Measurements from ENCODE around the gene POLR2J2. TPM values are rescaled to one million over a fixed set of nuclear protein-coding genes. Genes with fewer than 3 reads are reported as not detected.
A peak's percentile ranks its signal among the peaks of the same experiment; 100 is the strongest.
"Not testable (repeated sequence)": the region's sequence is repeated elsewhere in the genome, so short reads cannot be mapped to it uniquely, and the experiment has no call there.

The POLR2J2 gene
- total RNA-seq, 2 experiments from 2014 or later, result 4.5 to 5.0 TPM

DNA sequence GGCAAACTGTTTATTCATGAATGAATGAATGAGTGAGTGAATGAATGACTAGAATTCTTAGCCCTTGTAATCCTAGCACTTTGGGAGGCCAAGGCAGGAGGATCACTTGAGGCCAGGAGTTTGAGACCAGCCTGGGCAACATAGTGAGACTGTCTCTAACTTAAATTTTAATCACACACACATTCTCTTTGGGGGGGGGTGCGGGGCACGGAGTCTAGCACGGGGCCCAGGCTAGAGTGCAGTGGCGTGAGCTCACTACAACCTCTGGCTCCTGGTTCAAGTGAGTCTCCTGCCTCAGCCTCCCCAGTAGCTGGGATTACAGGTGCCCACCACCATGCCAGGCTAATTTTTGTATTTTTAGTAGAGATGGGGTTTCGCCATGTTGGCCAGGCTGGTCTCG lies 19.1 kb upstream of the POLR2J2 start:
- DNase-seq; H3K27me3 Mint-ChIP-seq; H3K36me3 Mint-ChIP-seq; H3K27ac Mint-ChIP-seq; H3K4me1 Mint-ChIP-seq (ENCODE audit: low read depth); POLR2A ChIA-PET; H3K9me3 Mint-ChIP-seq; intact Hi-C loops (cut with micrococcal nuclease); H3K4me3 Mint-ChIP-seq; CTCF ChIA-PET: not testable (repeated sequence)

DNA sequence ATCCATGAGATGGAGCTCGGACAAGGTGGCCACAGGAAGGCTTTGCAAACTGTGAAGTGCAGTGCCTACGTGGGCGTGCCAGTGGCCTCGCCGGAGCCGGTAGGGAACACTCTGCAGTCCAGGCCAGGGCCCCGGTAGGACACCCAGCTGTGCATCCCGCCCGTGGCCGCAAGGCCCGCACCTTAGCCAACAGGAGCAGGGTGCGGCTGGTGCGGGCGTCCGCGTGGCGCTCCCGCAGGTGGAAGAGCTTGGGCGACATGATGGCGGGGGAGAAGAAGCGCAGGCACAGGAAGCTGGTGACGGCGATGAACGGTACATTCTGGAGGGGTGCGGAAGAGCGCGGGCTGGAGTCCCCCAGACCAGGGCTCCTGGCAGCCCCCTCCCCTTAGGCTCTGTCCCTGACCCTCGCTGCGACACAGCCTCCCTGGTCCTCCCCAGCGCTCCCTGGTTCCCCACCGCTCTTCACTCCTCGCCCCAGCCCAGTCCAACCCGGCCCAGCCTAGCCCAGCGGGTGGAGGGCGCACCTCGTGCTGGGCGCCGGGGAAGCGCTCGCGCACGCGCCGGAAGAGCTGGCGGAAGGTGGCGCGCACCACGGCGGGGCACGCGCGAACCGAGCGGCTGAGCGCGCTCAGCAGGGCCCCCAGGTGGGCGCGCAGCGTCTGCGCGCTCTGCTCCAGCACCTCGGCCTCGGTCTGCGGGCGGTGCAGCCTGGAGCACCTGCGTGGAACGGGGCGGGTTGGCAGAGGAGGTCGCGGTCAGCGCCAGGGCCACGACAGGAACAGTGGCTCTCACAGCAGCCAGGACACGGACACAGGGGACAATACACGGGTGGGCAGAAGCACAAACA lies 18.2 kb upstream of the POLR2J2 start:
- H3K36me3 Mint-ChIP-seq; H3K4me1 Mint-ChIP-seq (ENCODE audit: low read depth); H3K9me3 Mint-ChIP-seq; H3K27me3 Mint-ChIP-seq; H3K4me3 Mint-ChIP-seq; POLR2A ChIA-PET; intact Hi-C loops (cut with micrococcal nuclease); CTCF ChIA-PET; H3K27ac Mint-ChIP-seq; DNase-seq: not testable (repeated sequence)

DNA sequence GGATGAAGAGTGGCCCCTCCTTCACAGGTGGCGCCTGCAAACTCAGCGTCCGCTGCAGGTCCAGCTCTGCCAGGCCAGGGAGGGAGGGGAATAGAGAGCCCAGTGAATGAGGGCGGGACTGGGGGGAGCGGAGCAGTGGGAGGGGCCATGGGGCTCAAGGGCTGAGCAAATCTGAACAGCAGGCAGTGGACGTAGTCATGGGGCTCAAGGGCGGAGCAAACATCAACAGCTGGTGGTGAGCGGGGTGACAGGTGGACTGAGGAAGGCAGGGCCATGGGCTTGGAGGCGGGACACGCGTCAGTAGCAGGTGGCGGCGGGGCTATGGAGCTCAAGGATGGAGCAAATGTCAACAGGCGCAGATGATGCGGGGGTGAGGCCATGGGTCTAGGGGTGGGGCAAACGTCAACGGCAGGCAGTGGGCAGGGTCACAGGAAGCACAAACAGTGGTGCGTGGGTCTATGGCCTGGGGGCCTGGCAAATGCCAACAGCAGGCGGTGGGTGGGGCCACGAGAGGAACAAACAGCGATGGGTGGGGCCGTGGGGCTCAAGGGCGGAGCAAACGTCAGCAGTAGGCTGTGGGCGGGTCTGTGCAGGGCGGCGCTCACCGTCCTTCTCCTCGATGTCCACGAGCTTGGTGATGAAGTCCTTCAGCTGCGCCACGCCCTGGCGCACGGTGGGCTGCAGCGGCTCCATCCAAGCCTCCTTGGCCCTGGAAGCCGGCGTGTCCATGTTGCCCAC lies 17.0 kb upstream of the POLR2J2 start:
- CTCF ChIA-PET; H3K4me1 Mint-ChIP-seq (ENCODE audit: low read depth); H3K27ac Mint-ChIP-seq; POLR2A ChIA-PET; H3K4me3 Mint-ChIP-seq; H3K36me3 Mint-ChIP-seq; H3K9me3 Mint-ChIP-seq; DNase-seq; intact Hi-C loops (cut with micrococcal nuclease); H3K27me3 Mint-ChIP-seq: not testable (repeated sequence)

DNA sequence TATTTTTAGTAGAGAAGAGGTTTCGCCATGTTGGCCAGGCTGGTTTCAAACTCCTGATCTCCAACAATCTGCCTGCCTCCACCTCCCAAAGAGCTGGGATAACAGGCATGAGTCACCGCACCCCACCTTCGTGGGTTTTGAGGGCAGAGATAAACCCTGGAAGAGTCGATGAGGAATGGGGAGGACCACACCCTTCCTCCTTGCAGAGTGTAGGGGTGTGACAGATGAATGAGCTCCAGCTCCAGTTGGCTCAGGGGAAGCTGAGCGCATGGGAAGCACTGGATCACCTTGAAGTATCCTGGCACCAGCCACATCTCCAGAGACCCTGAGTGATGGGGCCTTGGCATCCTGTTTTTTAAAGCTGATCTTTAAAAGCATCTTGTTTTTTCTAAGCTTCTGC lies 11.1 kb upstream of the POLR2J2 start:
- intact Hi-C loops (cut with micrococcal nuclease); POLR2A ChIA-PET; H3K9me3 Mint-ChIP-seq; CTCF ChIA-PET; DNase-seq; H3K27me3 Mint-ChIP-seq; H3K4me1 Mint-ChIP-seq (ENCODE audit: low read depth); H3K27ac Mint-ChIP-seq; H3K36me3 Mint-ChIP-seq; H3K4me3 Mint-ChIP-seq: not testable (repeated sequence)

DNA sequence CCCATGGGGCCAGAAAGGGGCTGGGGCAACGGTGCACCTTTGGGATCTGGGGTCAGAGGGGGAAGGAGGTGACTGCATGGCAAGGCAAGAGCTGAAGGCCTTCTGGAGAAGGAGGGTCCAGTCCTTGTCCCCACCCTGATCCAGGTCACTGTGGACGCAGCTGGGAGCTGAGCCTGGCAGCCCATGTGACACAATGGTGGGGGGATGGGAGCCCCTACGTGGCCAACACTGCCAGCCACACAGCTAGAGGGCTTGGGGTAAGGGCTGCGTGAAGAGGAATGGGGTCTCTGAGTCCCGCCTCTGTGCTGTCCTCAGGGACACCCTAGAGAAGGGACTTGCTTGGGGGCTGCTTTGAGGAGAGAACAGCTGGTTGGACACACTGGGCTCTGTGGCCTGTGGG lies 9.3 kb upstream of the POLR2J2 start:
- H3K4me1 Mint-ChIP-seq (ENCODE audit: low read depth); POLR2A ChIA-PET; H3K9me3 Mint-ChIP-seq; H3K27ac Mint-ChIP-seq; CTCF ChIA-PET; H3K36me3 Mint-ChIP-seq; H3K4me3 Mint-ChIP-seq; DNase-seq; H3K27me3 Mint-ChIP-seq; intact Hi-C loops (cut with micrococcal nuclease): not testable (repeated sequence)

DNA sequence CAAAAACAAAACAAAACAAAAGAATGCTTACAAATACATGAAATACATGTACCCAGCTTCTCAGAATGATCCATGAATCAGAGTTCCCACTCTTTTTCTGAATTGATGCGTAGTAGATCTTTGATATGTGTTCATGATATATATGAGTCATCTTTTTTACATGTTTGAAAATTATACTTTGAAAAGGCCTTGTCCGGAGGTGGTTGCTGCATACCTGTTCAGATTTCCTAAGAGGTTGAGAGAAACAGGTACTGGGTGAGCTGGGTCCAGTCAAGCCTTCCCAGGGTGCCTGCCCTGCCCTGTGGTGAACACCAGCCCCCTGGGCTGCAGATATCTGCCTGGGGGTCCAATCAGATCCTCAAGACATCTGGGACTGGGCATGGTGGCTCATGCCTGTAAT lies 4.1 kb upstream of the POLR2J2 start:
- peak; percentile 44 for DNase-seq
- H3K9me3 Mint-ChIP-seq; H3K27me3 Mint-ChIP-seq; H3K4me1 Mint-ChIP-seq (ENCODE audit: low read depth); CTCF ChIA-PET; intact Hi-C loops (cut with micrococcal nuclease); H3K27ac Mint-ChIP-seq; H3K4me3 Mint-ChIP-seq; H3K36me3 Mint-ChIP-seq; POLR2A ChIA-PET: not testable (repeated sequence)

DNA sequence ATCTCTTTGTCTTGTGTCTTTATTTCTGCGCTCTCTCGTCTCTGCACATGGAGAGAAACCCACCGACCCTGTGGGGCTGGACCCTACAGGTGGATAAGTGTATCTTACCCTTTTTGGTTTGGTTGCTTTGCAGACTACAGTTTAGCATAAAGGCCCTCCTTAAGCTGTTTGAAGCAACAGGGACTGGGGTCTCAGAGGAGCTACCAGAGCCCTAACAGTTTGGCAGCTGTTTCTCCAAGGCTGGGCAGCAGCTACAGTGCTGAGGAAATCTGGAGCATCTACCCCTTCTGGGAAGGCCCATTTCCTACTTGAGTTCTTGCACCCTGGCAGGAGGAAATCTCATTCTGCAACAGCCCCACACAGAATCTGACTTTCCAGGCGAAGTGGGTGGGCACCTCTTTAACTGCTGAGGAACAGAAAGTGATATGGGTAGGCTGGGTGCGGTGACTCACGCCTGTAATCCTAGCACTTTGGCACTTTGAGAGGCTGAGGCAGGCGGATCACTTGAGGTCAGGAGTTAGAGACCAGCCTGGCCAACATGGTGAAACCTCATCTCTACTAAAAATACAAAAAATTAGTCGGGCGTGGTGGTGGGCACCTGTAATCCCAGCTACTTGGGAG lies 2.1 kb upstream of the POLR2J2 start:
- CTCF ChIA-PET; H3K36me3 Mint-ChIP-seq; DNase-seq; H3K4me1 Mint-ChIP-seq (ENCODE audit: low read depth); H3K27ac Mint-ChIP-seq; H3K4me3 Mint-ChIP-seq; H3K27me3 Mint-ChIP-seq; POLR2A ChIA-PET; intact Hi-C loops (cut with micrococcal nuclease); H3K9me3 Mint-ChIP-seq: not testable (repeated sequence)

DNA sequence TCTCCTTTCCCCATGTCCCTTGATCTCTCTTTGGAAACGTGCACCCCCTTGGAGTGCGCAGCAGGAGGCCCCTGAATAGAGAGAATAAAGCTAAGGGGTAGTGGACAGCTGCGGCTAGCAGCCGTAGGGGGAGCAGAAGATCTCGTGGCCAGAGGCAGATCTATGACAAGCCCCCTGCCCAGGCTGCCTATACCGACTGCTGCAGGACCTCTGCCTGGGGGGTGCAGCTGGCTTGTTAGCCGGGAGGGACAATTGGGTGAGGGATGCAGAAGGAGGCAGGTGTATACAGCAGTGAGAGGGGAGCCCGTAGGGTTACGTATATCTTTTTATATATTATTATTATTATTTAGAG lies 469 bp upstream of the POLR2J2 start:
- H3K4me3 Mint-ChIP-seq; H3K27me3 Mint-ChIP-seq; H3K4me1 Mint-ChIP-seq (ENCODE audit: low read depth); DNase-seq; H3K27ac Mint-ChIP-seq; intact Hi-C loops (cut with micrococcal nuclease); POLR2A ChIA-PET; H3K9me3 Mint-ChIP-seq; CTCF ChIA-PET; H3K36me3 Mint-ChIP-seq: not testable (repeated sequence)

DNA sequence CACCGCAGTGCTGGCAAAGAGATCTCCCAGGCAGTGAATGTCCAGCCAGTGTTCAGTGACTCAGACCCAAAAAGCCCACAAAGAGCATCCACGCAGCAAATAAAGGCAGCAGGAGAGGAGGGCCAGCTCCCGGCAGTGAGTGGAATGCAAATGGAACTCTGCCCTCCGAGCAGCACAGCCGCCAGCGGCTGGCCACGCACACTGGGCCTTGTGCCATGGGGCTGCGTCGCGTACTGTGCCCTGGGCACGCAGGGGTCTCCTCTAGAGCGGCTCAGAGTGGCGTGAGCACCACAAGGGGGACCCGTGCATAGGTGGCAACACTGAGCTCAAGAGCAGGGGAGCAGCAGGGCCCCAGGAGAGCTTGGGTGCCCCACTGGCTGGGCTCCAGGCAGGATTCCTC lies 3.9 kb downstream of the POLR2J2 start:
- DNase-seq; H3K27ac Mint-ChIP-seq; H3K36me3 Mint-ChIP-seq; H3K4me1 Mint-ChIP-seq (ENCODE audit: low read depth); H3K9me3 Mint-ChIP-seq; H3K4me3 Mint-ChIP-seq; H3K27me3 Mint-ChIP-seq; CTCF ChIA-PET; intact Hi-C loops (cut with micrococcal nuclease); POLR2A ChIA-PET: not testable (repeated sequence)

DNA sequence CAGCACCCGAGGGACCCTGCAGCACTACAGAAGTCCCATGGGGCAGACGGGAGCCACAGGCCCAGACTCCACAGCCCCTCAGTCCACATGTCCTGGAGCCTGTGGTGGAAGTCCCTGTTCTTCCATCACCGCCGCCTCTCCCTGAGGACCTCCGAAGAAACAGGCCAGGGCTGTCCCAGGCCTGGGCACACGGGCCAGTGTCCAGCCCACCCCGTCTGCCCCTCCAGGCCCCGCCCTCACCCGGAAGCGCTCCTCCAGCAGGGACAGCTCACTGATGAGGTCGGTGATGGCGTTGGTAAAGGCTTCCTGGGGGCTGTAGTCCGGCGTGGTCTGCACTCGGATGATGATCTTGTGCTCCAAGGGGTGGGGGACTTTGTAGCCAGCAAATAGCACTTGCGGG lies 4.6 kb downstream of the POLR2J2 start:
- H3K9me3 Mint-ChIP-seq; H3K4me1 Mint-ChIP-seq (ENCODE audit: low read depth); DNase-seq; CTCF ChIA-PET; intact Hi-C loops (cut with micrococcal nuclease); H3K27me3 Mint-ChIP-seq; H3K36me3 Mint-ChIP-seq; POLR2A ChIA-PET; H3K27ac Mint-ChIP-seq; H3K4me3 Mint-ChIP-seq: not testable (repeated sequence)

DNA sequence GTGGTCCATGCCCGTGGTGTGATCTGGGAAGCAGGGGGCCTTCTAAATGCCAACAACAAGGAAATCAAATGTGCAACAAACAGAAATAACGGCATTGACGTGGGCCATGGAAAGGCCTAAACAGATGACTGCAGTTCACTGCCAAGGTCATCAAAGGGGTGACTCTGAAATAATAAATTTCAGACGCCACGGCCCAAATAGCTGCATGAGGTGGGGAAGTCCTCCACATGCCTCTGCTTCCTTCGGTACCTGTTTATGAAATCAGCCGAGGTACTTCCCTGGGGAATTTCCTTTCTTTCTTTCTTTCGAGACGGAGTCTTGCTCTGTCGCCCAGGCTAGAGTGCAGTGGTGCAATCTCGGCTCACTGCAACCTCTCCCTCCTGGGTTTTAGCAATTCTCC lies 6.7 kb downstream of the POLR2J2 start:
- intact Hi-C loops (cut with micrococcal nuclease); H3K9me3 Mint-ChIP-seq; H3K27me3 Mint-ChIP-seq; H3K36me3 Mint-ChIP-seq; H3K4me1 Mint-ChIP-seq (ENCODE audit: low read depth); DNase-seq; H3K4me3 Mint-ChIP-seq; POLR2A ChIA-PET; H3K27ac Mint-ChIP-seq; CTCF ChIA-PET: not testable (repeated sequence)

DNA sequence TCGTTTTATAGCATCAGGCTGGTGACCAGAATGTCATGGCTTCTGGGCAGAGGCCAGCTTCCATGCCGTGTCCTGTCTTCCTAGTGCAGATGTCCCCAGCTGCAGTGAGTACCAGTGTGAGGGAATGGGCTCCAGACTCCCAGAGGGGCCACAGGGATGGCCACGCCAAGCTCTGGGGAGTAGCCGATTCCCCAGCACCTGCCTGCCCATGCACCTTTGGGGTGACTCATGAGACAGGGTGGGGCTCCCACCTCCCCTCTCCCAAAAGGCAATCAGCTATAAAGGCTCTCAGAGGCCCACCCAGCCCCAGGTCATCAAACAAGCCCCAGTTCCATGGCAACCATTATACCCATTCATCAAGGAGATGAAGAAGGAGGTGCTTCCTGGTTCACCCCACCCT lies 21.5 kb downstream of the POLR2J2 start, which contains the start of gene SPDYE2B:
Gene SPDYE2B, plus strand, starts transcription at position 396 of the 400 bp plus-strand sequence. CDS start 2,030 bp downstream, outside the sequence.
- H3K9me3 Mint-ChIP-seq; intact Hi-C loops (cut with micrococcal nuclease); POLR2A ChIA-PET; H3K36me3 Mint-ChIP-seq; DNase-seq; CTCF ChIA-PET; H3K4me1 Mint-ChIP-seq (ENCODE audit: low read depth); H3K27me3 Mint-ChIP-seq; H3K4me3 Mint-ChIP-seq; H3K27ac Mint-ChIP-seq: not testable (repeated sequence)

DNA sequence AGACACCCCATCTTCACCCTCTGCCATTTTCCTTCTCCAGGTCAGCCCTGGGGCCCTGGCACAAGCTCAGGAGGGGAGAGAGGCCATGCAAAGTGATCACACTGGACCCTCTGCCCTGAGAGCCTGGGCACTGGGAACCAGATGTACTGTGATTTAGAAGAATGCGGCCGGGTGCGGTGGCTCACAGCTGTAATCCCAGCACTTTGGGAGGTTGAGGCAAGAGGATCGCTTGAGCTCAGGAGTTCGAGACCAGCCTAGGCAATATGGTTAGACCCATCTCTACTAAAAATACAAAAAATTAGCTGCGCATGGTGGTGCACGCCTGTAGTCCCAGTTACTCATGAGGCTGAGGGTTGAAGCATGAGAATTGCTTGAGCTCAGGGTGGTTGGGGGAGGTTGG lies 23.6 kb downstream of the POLR2J2 start:
- intact Hi-C loops (cut with micrococcal nuclease); H3K27ac Mint-ChIP-seq; CTCF ChIA-PET; H3K36me3 Mint-ChIP-seq; H3K4me1 Mint-ChIP-seq (ENCODE audit: low read depth); H3K9me3 Mint-ChIP-seq; POLR2A ChIA-PET; H3K27me3 Mint-ChIP-seq; H3K4me3 Mint-ChIP-seq: not testable (repeated sequence)
- DNase-seq, result peak; percentile 6

All from activated CD4-positive, alpha-beta memory T cell treated with anti-CD3 and anti-CD28 coated beads for 36 hours (primary cell).